Heart left ventricle (tissue), 16 donors: ENCODE data around the gene DMTF1. TPM values are rescaled to one million over a fixed set of nuclear protein-coding genes. Genes with fewer than 3 reads are reported as not detected.
"Not testable (repeated sequence)": the region's sequence is repeated elsewhere in the genome, so short reads cannot be mapped to it uniquely, and the experiment has no call there.

Source experiments
- ATAC-seq, 4 donors: fragments of 200-7000 bp; cut with Tn5 transposase; one replicate each; pipeline ENCODE4 v1.9.1; 2020 to 2022; ENCODE audit warnings: moderate library complexity in 4 of 4, mild to moderate bottlenecking in 3 of 4, moderate number of reproducible peaks in 1 of 4
- DNase-seq, 5 donors: peaks; one replicate each; pipeline ENCODE4 v3.0.0-alpha.2; 2020
- H3K27ac ChIP-seq, 12 donors: fragments of 200-600 bp; sonication (generic) in 4 of 12; one replicate each; pipeline versions ENCODE4 v1.5.0 to v1.8.0; 2016 to 2022; ENCODE audit warnings: mild to moderate bottlenecking in 2 of 12
- H3K27me3 ChIP-seq, 9 donors: fragments of 200-600 bp; sonication (generic) in 2 of 9; one replicate each; pipeline versions ENCODE4 v1.5.1 to v1.8.0; 2016 to 2022; ENCODE audit warnings: mild to moderate bottlenecking in 3 of 9
- H3K36me3 ChIP-seq, 9 donors: fragments of 200-600 bp; sonication (generic) in 2 of 9; one replicate each; pipeline versions ENCODE4 v1.5.0 to v1.8.0; 2018 to 2022; ENCODE audit warnings: mild to moderate bottlenecking in 2 of 9
- H3K4me1 ChIP-seq, 12 donors: fragments of 200-600 bp; sonication (generic) in 4 of 12; one replicate each; pipeline versions ENCODE4 v1.5.0 to v1.8.0; 2016 to 2022; ENCODE audit warnings: mild to moderate bottlenecking in 3 of 12
- H3K4me3 ChIP-seq, 12 donors: fragments of 200-600 bp; sonication (generic) in 4 of 12; one replicate each; pipeline versions ENCODE4 v1.5.0 to v1.8.0; 2017 to 2022; ENCODE audit warnings: mild to moderate bottlenecking in 9 of 12, moderate library complexity in 4 of 12
- H3K9me3 ChIP-seq, 12 donors: fragments of 200-600 bp; sonication (generic) in 4 of 12; one replicate each; pipeline versions ENCODE4 v1.5.0 to v1.8.0; 2016 to 2022; ENCODE audit warnings: mild to moderate bottlenecking in 1 of 12
- POLR2A ChIP-seq, 2 donors: fragments of 450-650 bp; IDR thresholded peaks; one replicate each; pipeline ENCODE4 v1.6.1; 2017; ENCODE audit warnings: antibody characterized with exemption in 2 of 2, mild to moderate bottlenecking in 2 of 2, moderate library complexity in 2 of 2
- WGBS, 4 donors: extraction: QIAGEN DNeasy Blood & Tissue Kit in 2 of 4; methylation state at CpG; one replicate each; pipeline versions ENCODE4 v1.1.5 to v1.1.7; 2013 to 2018; 5-methylcytosine and 5-hydroxymethylcytosine counted together
- intact Hi-C, 10 donors: fragments of 100-400 bp; cut with DNase I; formaldehyde crosslinking; loops; one replicate each; pipeline versions ENCODE4 v1.11.1 to v1.14.2; 2022
- polyA plus RNA-seq, 2 donors: library from polyadenylated mRNA; stranded (reverse); fragments of 200-250 nt; gene quantifications; one replicate each; pipeline ENCODE4 v1.2.3, GENCODE V29; 2013
- total RNA-seq, 9 donors: library from RNA; depleted of rRNA in 2 of 9; stranded (reverse); fragments of >200 nt in 2 of 9; fragmentation: NEBNext Ultra II Directional in 3 of 9; extraction: Animal tissue kit (Norgen Biotek cat#: 25700) in 3 of 9; gene quantifications; one replicate each; pipeline versions ENCODE4 v1.1.0 to v1.2.4, GENCODE V29; 2016 to 2023
- TF ChIP-seq, protein P1 (sequence below), 12 donors: fragments of 200-600 bp; sonication (generic) in 4 of 12; IDR thresholded peaks; one replicate each; pipeline versions ENCODE4 v1.5.0 to v1.8.0; 2018 to 2022; ENCODE audit warnings: antibody characterized with exemption in 12 of 12, mild to moderate bottlenecking in 5 of 12
- donor health status: ischemic (EF 13 %, LVEDD 7.1; RV severe dilation, severe dysfunction).
- donor health status: healthy with polysubstance abuse.
- donor health status: DM: no; HTN: yes; CAD: no.
- donor health status: DM: no; HTN: no; CAD: no.
- donor health status: ischemic (EF 25% LVEDD 6.9; RV normal size, moderate dysfunction).
- donor health status: ischemic (EF 25% LVEDD 5.7; RV mildly dilated, moderate dysfunction).
- donor health status: healthy.
- donor health status: DM: yes; HTN: yes; CAD: no.
- donor health status: ischemic (EF 35%, LVEDD 5.7; RV mildly dilated, moderate dysfunction).
- donor health status: nonischemic (EF 11% LVEDD 7.7; RV severe dilation, severe dysfunction).
- donor health status: DM: yes; HTN: yes; CAD: no.
- donor health status: PGD.
- donor health status: ischemic (EF 29% LVEDD 5.4; RV normal size, mild dysfunction).
- donor health status: nonischemic (EF 23%, LVEDD 6.1; RV moderate dilation, normal function).

Gene DMTF1
- total and polyA plus RNA-seq, 11 donors = 13.5 to 43.3 (median 21.3) TPM

DNA sequence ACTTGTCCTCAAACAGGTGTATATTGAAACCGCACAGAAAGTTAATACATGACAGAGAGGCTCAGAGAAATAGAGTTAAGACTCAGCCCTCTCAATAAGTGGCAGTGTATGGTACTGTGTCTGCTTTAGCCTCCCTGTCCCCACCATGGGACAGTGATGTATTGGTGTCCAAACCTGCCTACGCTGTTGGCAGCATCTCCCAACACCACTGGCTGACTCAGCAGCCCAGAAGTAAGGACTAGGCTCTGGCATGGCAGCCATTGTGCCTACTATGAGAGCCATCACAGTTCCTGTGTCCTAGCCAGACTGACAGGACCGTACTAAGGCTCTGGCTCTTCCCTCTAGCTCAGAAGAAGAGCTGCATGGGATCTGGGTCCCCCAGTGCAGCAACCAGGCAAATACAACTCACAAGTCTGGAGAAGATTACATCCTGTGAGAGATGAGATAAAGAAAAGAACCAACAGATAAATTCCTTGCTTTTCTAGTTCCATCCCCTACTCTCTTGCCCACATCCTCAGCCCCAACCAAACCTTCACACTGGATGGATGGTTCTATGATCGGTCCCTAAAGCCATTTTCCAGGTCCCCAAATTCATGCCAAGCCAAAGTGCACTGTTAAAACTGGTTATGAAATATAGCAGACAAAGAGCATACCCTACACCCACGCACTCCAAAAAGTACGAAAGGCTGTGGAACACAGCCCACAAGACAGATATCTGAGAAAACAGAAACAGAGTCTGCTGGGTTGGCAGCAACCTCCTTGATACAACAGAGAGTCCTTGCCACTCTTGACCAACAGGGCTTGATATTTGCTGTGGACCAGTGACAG lies 44.1 kb upstream of the DMTF1 start:
- no peaks in the 10 kb centered on the region for H3K36me3 ChIP-seq
- no peak overlapping the region for H3K4me3 ChIP-seq
- H3K9me3 ChIP-seq = peaks cover 0 to 3% (median 0%) of the 10 kb centered on the region in 12 donors
- no peaks in the 10 kb centered on the region for H3K4me1 ChIP-seq
- H3K27me3 ChIP-seq = no peaks in the 10 kb centered on the region
- DNase-seq (no peak), ATAC-seq (no peak)
- TF ChIP-seq, protein P1, sequence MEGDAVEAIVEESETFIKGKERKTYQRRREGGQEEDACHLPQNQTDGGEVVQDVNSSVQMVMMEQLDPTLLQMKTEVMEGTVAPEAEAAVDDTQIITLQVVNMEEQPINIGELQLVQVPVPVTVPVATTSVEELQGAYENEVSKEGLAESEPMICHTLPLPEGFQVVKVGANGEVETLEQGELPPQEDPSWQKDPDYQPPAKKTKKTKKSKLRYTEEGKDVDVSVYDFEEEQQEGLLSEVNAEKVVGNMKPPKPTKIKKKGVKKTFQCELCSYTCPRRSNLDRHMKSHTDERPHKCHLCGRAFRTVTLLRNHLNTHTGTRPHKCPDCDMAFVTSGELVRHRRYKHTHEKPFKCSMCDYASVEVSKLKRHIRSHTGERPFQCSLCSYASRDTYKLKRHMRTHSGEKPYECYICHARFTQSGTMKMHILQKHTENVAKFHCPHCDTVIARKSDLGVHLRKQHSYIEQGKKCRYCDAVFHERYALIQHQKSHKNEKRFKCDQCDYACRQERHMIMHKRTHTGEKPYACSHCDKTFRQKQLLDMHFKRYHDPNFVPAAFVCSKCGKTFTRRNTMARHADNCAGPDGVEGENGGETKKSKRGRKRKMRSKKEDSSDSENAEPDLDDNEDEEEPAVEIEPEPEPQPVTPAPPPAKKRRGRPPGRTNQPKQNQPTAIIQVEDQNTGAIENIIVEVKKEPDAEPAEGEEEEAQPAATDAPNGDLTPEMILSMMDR (IDR thresholded peaks at IDR 0.05) = no peak
- TF ChIP-seq POLR2A (IDR thresholded peaks at IDR 0.05) = no peak
- WGBS, 4 donors = 74 to 92% (median 80%) methylated on average over 5 to 6 of the region's 6 CpGs
- no peak overlapping the region for H3K27ac ChIP-seq
- intact Hi-C loops = no loop called here

DNA sequence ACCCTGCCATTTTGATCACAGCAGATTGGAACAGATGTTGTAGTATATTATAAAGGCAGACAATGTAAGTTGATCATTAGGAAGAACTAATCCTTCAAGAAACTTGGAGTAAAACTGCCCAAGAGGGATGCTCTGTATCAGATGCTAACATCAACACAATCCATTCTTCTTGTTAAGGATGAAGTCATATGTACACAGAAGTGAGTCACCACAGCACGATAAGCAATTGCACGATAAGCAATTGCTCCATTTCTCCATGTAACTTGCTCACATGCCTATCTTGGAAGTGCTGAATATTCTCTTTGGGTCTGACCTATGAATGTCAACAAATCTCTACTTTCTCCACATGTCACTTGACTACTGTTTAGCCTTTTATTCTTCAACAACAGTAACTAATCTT lies 41.5 kb upstream of the DMTF1 start:
- WGBS, 4 donors = 45 to 56% (median 50%) methylated on average over 2 of the region's 2 CpGs
- Histone ChIP-seq H3K9me3 (peaks cover 0 to 7% (median 0%) of the 10 kb centered on the region in 12 donors), H3K27me3 (no peaks in the 10 kb centered on the region), H3K4me1 (no peaks in the 10 kb centered on the region), H3K4me3 (no peak overlapping the region), H3K27ac (no peak overlapping the region), H3K36me3 (no peaks in the 10 kb centered on the region)
- ATAC-seq (peak in 1 of 4 donors; percentile 49), DNase-seq (no peak)
- intact Hi-C loops = no loop called here
- TF ChIP-seq, protein P1 (IDR thresholded peaks at IDR 0.05) = no peak
- TF ChIP-seq POLR2A (IDR thresholded peaks at IDR 0.05) = no peak

DNA sequence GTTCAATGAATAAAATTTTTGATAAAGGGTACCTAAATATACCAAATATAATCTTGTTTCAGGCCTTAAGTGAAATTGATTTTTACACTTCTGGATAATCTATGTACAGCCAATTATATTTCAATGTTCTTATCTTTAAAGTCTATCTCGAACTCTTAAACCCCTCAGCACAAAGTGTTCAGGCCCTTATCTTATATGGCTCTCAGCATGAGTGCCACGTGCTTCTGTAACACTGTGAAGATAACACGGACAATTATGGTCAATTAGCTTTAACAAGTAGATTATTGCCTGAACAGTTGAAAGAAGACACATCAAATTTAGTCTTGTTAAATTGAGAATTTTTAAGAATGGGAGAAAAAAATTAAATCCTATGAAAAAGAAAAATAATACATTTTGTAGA lies 40.4 kb upstream of the DMTF1 start:
- Histone ChIP-seq H3K27ac (no peak overlapping the region), H3K4me1 (no peaks in the 10 kb centered on the region), H3K36me3 (no peaks in the 10 kb centered on the region), H3K27me3 (no peaks in the 10 kb centered on the region), H3K4me3 (no peak overlapping the region), H3K9me3 (peaks cover 0 to 7% (median 0%) of the 10 kb centered on the region in 12 donors)
- intact Hi-C loops = no loop called here
- DNase-seq (no peak), ATAC-seq (no peak)
- WGBS, 4 donors = 38 to 52% (median 45%) methylated on average over 3 of the region's 3 CpGs
- TF ChIP-seq, protein P1 (IDR thresholded peaks at IDR 0.05) = no peak
- no peak for TF ChIP-seq POLR2A (IDR thresholded peaks at IDR 0.05)

DNA sequence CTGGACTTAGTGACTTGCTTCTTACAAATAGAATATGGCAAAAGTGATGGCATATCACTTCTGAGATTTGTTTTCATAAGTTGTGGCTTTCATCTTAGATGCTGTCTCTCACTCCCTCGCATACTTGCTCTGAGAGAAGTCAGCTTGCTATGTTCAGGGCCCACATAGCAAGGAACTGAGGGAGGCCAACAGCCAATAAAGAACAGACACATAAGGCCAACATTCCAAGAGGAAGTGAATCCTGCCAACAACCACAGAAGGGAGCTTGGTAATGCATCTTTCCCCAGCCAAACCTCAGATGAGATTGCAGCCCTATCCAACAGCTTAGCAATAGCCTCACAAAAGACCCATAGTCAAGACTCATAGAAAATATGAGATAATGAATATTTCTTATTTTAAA lies 39.2 kb upstream of the DMTF1 start:
- Histone ChIP-seq H3K4me3 (no peak overlapping the region), H3K27me3 (no peaks in the 10 kb centered on the region), H3K36me3 (no peaks in the 10 kb centered on the region), H3K9me3 (peaks cover 0 to 7% (median 0%) of the 10 kb centered on the region in 12 donors), H3K27ac (peak overlapping the region in 1 of 12 donors; percentile 23), H3K4me1 (no peaks in the 10 kb centered on the region)
- TF ChIP-seq POLR2A (IDR thresholded peaks at IDR 0.05) = no peak
- TF ChIP-seq, protein P1 (IDR thresholded peaks at IDR 0.05) = no peak
- DNase-seq (peak in 2 of 5 donors; percentile 6 to 24), ATAC-seq (peak in 3 of 4 donors; percentile 18 to 69 (median 31))
- intact Hi-C loops = no loop called here
- 71 to 82% (median 78%) methylated on average over 1 of the region's 1 CpG for WGBS, 4 donors

DNA sequence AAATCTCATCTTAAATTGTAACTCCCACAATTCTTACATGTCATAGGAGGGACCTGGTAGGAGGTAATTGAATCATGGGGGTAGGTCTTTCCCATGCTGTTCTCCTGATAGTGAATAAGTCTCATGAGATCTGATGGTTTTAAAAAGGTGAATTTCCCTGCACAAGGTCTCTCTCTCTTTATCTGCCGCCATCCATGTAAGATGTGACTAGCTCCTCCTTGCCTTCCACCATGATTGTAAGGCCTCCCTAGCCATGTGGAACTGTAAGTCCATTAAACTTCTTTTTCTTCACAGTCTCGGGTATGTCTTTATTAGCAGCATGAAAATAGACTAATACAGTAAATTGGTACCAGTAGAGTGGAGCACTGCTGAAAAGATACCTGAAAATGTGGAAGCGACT lies 38.3 kb upstream of the DMTF1 start:
- H3K4me1 ChIP-seq, DNase-seq, H3K9me3 ChIP-seq, H3K36me3 ChIP-seq, ATAC-seq, H3K4me3 ChIP-seq, intact Hi-C loops, H3K27ac ChIP-seq, H3K27me3 ChIP-seq: not testable (repeated sequence)
- WGBS, 4 donors = 89 to 96% (median 93%) methylated on average over 3 of the region's 3 CpGs

DNA sequence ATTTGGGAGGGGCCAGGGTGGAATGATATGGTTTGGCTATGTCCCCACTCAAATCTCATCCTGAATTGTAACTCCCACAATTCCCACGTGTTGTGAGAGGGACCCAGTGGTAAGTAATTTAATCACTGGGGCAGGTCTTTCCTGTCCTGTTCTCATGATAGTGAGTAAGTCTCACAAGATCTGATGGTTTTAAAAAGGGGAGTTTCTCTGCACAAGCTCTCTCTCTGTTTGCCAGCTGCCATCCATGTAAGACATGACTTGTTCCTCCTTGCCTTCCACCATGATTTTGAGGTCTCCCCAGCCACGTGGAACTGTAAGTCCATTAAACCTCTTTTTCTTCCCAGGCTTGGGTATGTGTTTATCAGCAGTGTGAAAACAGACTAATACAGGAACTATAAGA lies 36.5 kb upstream of the DMTF1 start:
- H3K27ac ChIP-seq, H3K9me3 ChIP-seq, H3K36me3 ChIP-seq, intact Hi-C loops, H3K4me1 ChIP-seq, DNase-seq, H3K4me3 ChIP-seq, ATAC-seq, H3K27me3 ChIP-seq: not testable (repeated sequence)
- 74 to 78% (median 76%) methylated on average over 2 of the region's 2 CpGs for WGBS, 4 donors
